Measurements from ENCODE around the gene SMIM36. TPM values are rescaled to one million over a fixed set of nuclear protein-coding genes. Genes with fewer than 3 reads are reported as not detected.
A peak's percentile ranks its signal among the peaks of the same experiment; 100 is the strongest.

The SMIM36 gene
- total and polyA plus RNA-seq, 2 experiments from 2014 or later: not detected

DNA sequence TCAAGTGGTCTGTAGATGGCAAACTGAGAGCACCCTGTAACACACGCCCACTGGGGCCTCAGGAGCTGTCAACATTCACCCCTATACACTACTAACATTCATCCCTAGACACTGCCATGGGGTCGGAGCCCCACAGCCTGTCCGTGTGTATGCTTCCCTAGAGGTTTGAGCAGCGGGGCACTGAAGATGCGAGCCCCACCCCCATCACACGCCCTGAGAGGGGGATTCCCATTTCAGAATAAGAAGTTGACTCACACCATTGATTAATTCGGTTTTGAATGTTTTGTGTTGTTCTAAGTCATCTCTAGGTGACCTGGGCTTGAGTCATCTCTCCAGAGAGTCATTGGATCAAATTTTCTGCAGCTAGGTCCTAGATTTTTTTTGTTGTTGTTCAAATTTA is 52.3 kb downstream of the SMIM36 start:
- Mint-ChIP-seq H3K4me1 (peaks cover 28% of the 10 kb centered on the region), H3K4me3 (no peak overlapping the region), H3K27me3 (ENCODE audit: insufficient read depth, low read depth, poor library complexity) (no peaks in the 10 kb centered on the region), H3K9me3 (no peaks in the 10 kb centered on the region), H3K36me3 (ENCODE audit: low read depth) (no peaks in the 10 kb centered on the region), H3K27ac (no peak overlapping the region)
- H3K4me1 ChIP-seq (ENCODE audit: insufficient read depth): peaks cover 14% of the 10 kb centered on the region; the same call in 1 of the 2 replicates
- no peaks in the 10 kb centered on the region for H3F3A ChIP-seq (replicated peaks; ENCODE audit: low read depth)
- H2AFZ ChIP-seq: peak overlapping the region; percentile 69; the same call in 1 of the 2 replicates
- no peak overlapping the region for H3K27ac ChIP-seq (ENCODE audit: low read depth)
- H3K4me3 ChIP-seq: no peak overlapping the region
- no peak overlapping the region for H3K4me2 ChIP-seq
- TF ChIP-seq EZH2 (IDR thresholded peaks at IDR 0.05; ENCODE audit: low read depth, unreplicated experiment) (no peak), EZH2phosphoT487 (IDR thresholded peaks at IDR 0.05; ENCODE audit: unreplicated experiment) (no peak), JUNB (IDR thresholded peaks at IDR 0.05; ENCODE audit: unreplicated experiment) (no peak), ZNF114 (CRISPR knock-in tag; IDR thresholded peaks at IDR 0.05) (no peak), ZNF331 (CRISPR knock-in tag; IDR thresholded peaks at IDR 0.05; ENCODE audit: low read depth) (no peak)
- TF ChIP-seq, protein P1, sequence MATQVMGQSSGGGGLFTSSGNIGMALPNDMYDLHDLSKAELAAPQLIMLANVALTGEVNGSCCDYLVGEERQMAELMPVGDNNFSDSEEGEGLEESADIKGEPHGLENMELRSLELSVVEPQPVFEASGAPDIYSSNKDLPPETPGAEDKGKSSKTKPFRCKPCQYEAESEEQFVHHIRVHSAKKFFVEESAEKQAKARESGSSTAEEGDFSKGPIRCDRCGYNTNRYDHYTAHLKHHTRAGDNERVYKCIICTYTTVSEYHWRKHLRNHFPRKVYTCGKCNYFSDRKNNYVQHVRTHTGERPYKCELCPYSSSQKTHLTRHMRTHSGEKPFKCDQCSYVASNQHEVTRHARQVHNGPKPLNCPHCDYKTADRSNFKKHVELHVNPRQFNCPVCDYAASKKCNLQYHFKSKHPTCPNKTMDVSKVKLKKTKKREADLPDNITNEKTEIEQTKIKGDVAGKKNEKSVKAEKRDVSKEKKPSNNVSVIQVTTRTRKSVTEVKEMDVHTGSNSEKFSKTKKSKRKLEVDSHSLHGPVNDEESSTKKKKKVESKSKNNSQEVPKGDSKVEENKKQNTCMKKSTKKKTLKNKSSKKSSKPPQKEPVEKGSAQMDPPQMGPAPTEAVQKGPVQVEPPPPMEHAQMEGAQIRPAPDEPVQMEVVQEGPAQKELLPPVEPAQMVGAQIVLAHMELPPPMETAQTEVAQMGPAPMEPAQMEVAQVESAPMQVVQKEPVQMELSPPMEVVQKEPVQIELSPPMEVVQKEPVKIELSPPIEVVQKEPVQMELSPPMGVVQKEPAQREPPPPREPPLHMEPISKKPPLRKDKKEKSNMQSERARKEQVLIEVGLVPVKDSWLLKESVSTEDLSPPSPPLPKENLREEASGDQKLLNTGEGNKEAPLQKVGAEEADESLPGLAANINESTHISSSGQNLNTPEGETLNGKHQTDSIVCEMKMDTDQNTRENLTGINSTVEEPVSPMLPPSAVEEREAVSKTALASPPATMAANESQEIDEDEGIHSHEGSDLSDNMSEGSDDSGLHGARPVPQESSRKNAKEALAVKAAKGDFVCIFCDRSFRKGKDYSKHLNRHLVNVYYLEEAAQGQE (IDR thresholded peaks at IDR 0.05; ENCODE audit: unreplicated experiment): no peak
- H3K36me3 ChIP-seq (ENCODE audit: insufficient read depth): no peaks in the 10 kb centered on the region
- DNase-seq (ENCODE audit: low spot score) (no peak), ATAC-seq (no peak)
- no peaks in the 10 kb centered on the region for H3K9me2 ChIP-seq (ENCODE audit: insufficient read depth)
- H4K20me1 ChIP-seq (replicated peaks; ENCODE audit: insufficient read depth): no peaks in the 10 kb centered on the region
- H3K79me2 ChIP-seq (replicated peaks; ENCODE audit: insufficient read depth): no peaks in the 10 kb centered on the region
- no peaks in the 10 kb centered on the region for H3K27me3 ChIP-seq (ENCODE audit: insufficient read depth)

DNA sequence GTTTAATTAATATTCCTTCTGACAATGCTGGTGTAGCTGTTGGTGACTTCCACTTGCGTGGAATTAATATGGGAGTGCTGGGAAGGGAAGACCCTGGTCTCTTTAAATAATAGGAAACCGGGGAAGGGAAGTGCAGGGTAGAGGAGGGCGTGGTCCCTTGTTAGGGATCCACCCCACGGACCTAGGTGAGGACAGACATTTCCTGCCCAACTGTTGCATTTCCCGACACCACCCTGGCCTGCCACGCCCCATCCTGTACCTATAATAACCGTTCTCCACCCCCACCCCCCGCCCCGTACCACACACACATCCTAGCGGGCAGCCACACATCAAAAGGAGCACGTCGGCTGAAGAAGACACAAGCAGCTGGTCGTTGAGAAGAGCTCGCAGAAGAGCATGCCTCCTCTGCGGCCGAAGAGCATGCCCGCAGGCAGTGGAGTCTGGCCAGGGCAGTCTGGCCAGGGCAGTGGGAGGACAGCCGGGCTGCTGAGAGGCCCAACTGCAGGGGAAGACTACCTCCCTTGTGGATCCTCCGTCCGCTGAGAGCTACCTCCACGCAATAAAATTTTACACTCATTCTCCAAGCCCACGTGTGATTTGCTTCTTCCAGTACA is 52.9 kb downstream of the SMIM36 start:
- H3K4me1 ChIP-seq (ENCODE audit: insufficient read depth): peaks cover 20% of the 10 kb centered on the region; the same call in 1 of the 2 replicates
- H3K27ac Mint-ChIP-seq: no peak overlapping the region
- no peak overlapping the region for H3K4me2 ChIP-seq
- no peaks in the 10 kb centered on the region for H3K79me2 ChIP-seq (replicated peaks; ENCODE audit: insufficient read depth)
- H4K20me1 ChIP-seq (replicated peaks; ENCODE audit: insufficient read depth): no peaks in the 10 kb centered on the region
- no peaks in the 10 kb centered on the region for H3K36me3 ChIP-seq (ENCODE audit: insufficient read depth)
- H3K9me3 Mint-ChIP-seq: no peaks in the 10 kb centered on the region
- H3K36me3 Mint-ChIP-seq (ENCODE audit: low read depth): no peaks in the 10 kb centered on the region
- no peaks in the 10 kb centered on the region for H3K27me3 ChIP-seq (ENCODE audit: insufficient read depth)
- no peak for ATAC-seq
- no peak overlapping the region for H3K4me3 ChIP-seq
- peak overlapping the region; percentile 69 for H2AFZ ChIP-seq
- H3K9me2 ChIP-seq (ENCODE audit: insufficient read depth): no peaks in the 10 kb centered on the region
- no peak for DNase-seq (ENCODE audit: low spot score)
- H3K27ac ChIP-seq (ENCODE audit: low read depth): no peak overlapping the region
- H3K4me1 Mint-ChIP-seq: peaks cover 34% of the 10 kb centered on the region
- H3K27me3 Mint-ChIP-seq (ENCODE audit: insufficient read depth, low read depth, poor library complexity): no peaks in the 10 kb centered on the region
- H3F3A ChIP-seq (replicated peaks; ENCODE audit: low read depth): no peaks in the 10 kb centered on the region
- H3K4me3 Mint-ChIP-seq: no peak overlapping the region
- TF ChIP-seq POLR2AphosphoS5 (IDR thresholded peaks at IDR 0.05; ENCODE audit: low read depth) (no peak), ZNF114 (CRISPR knock-in tag; IDR thresholded peaks at IDR 0.05) (no peak), CREB1 (CRISPR knock-in tag; IDR thresholded peaks at IDR 0.05; ENCODE audit: low read depth) (no peak), ZNF331 (CRISPR knock-in tag; IDR thresholded peaks at IDR 0.05; ENCODE audit: low read depth) (no peak), EZH2 (IDR thresholded peaks at IDR 0.05; ENCODE audit: low read depth, unreplicated experiment) (no peak)
- TF ChIP-seq, protein P2, sequence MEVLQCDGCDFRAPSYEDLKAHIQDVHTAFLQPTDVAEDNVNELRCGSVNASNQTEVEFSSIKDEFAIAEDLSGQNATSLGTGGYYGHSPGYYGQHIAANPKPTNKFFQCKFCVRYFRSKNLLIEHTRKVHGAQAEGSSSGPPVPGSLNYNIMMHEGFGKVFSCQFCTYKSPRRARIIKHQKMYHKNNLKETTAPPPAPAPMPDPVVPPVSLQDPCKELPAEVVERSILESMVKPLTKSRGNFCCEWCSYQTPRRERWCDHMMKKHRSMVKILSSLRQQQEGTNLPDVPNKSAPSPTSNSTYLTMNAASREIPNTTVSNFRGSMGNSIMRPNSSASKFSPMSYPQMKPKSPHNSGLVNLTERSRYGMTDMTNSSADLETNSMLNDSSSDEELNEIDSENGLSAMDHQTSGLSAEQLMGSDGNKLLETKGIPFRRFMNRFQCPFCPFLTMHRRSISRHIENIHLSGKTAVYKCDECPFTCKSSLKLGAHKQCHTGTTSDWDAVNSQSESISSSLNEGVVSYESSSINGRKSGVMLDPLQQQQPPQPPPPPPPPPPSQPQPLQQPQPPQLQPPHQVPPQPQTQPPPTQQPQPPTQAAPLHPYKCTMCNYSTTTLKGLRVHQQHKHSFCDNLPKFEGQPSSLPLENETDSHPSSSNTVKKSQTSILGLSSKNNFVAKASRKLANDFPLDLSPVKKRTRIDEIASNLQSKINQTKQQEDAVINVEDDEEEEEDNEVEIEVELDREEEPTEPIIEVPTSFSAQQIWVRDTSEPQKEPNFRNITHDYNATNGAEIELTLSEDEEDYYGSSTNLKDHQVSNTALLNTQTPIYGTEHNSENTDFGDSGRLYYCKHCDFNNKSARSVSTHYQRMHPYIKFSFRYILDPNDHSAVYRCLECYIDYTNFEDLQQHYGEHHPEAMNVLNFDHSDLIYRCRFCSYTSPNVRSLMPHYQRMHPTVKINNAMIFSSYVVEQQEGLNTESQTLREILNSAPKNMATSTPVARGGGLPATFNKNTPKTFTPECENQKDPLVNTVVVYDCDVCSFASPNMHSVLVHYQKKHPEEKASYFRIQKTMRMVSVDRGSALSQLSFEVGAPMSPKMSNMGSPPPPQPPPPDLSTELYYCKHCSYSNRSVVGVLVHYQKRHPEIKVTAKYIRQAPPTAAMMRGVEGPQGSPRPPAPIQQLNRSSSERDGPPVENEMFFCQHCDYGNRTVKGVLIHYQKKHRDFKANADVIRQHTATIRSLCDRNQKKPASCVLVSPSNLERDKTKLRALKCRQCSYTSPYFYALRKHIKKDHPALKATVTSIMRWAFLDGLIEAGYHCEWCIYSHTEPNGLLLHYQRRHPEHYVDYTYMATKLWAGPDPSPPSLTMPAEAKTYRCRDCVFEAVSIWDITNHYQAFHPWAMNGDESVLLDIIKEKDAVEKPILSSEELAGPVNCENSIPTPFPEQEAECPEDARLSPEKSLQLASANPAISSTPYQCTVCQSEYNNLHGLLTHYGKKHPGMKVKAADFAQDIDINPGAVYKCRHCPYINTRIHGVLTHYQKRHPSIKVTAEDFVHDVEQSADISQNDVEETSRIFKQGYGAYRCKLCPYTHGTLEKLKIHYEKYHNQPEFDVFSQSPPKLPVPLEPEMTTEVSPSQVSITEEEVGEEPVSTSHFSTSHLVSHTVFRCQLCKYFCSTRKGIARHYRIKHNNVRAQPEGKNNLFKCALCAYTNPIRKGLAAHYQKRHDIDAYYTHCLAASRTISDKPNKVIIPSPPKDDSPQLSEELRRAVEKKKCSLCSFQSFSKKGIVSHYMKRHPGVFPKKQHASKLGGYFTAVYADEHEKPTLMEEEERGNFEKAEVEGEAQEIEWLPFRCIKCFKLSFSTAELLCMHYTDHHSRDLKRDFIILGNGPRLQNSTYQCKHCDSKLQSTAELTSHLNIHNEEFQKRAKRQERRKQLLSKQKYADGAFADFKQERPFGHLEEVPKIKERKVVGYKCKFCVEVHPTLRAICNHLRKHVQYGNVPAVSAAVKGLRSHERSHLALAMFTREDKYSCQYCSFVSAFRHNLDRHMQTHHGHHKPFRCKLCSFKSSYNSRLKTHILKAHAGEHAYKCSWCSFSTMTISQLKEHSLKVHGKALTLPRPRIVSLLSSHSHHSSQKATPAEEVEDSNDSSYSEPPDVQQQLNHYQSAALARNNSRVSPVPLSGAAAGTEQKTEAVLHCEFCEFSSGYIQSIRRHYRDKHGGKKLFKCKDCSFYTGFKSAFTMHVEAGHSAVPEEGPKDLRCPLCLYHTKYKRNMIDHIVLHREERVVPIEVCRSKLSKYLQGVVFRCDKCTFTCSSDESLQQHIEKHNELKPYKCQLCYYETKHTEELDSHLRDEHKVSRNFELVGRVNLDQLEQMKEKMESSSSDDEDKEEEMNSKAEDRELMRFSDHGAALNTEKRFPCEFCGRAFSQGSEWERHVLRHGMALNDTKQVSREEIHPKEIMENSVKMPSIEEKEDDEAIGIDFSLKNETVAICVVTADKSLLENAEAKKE (CRISPR knock-in tag; IDR thresholded peaks at IDR 0.05): no peak
